ENCODE measurements around the gene JARID2. TPM values are rescaled to one million over a fixed set of nuclear protein-coding genes. Genes with fewer than 3 reads are reported as not detected.

JARID2 gene
- polyA plus RNA-seq, 1 donor from 2014 or later = 25.5 TPM

- Histone ChIP-seq H3K4me2 (ENCODE audit: low read length) (peak overlapping the region; percentile 87), H3K9ac (ENCODE audit: low read length) (peak overlapping the region; percentile 78), H2AFZ (ENCODE audit: low read depth, low read length) (no peak overlapping the region), H3K79me2 (replicated peaks; ENCODE audit: insufficient read depth, low read length) (peaks cover 91% of the 10 kb centered on the region), H4K20me1 (ENCODE audit: insufficient read depth) (no peaks in the 10 kb centered on the region), H3F3A (ENCODE audit: insufficient read depth, low read length, poor library complexity, severe bottlenecking) (peaks cover 4% of the 10 kb centered on the region), H3K27ac (ENCODE audit: low read length) (peak overlapping the region; percentile 93), H3K4me3 (ENCODE audit: low read length) (peak overlapping the region; percentile 63), H3K9me2 (ENCODE audit: insufficient read depth, low read length) (no peaks in the 10 kb centered on the region), H3K9me3 (ENCODE audit: low read length) (no peaks in the 10 kb centered on the region), H3K36me3 (ENCODE audit: insufficient read depth, low read length) (no peaks in the 10 kb centered on the region), H3K27me3 (ENCODE audit: insufficient read depth, low read depth, low read length) (no peaks in the 10 kb centered on the region)
- TF ChIP-seq MXI1 (conservative IDR thresholded peaks at IDR 0.05; ENCODE audit: poor library complexity, severe bottlenecking) = no peak
- TF ChIP-seq RAD21 (conservative IDR thresholded peaks at IDR 0.05) = no peak
- no peak for TF ChIP-seq REST (IDR thresholded peaks at IDR 0.05; ENCODE audit: borderline replicate concordance)
- no peak for TF ChIP-seq TAF1 (IDR thresholded peaks at IDR 0.05; ENCODE audit: low read depth)
- no peak for TF ChIP-seq SMC3 (conservative IDR thresholded peaks at IDR 0.05; ENCODE audit: poor library complexity)
Observed at GRCh38 chr6:15401769-15402250, 155.9 kb downstream of the JARID2 start.

GRCh38 chr6:15402406-15403045, 156.7 kb downstream of the JARID2 start:
- no peaks in the 10 kb centered on the region for H3K36me3 ChIP-seq (ENCODE audit: insufficient read depth, low read length)
- peaks cover 92% of the 10 kb centered on the region for H3K79me2 ChIP-seq (replicated peaks; ENCODE audit: insufficient read depth, low read length)
- no peak overlapping the region for H3K9ac ChIP-seq (ENCODE audit: low read length)
- no peaks in the 10 kb centered on the region for H3K27me3 ChIP-seq (ENCODE audit: insufficient read depth, low read depth, low read length)
- H3K4me2 ChIP-seq (ENCODE audit: low read length) = peak overlapping the region; percentile 87
- H3K4me3 ChIP-seq (ENCODE audit: low read length) = peak overlapping the region; percentile 63
- peak overlapping the region; percentile 27 for H3K27ac ChIP-seq (ENCODE audit: low read length)
- H3F3A ChIP-seq (ENCODE audit: insufficient read depth, low read length, poor library complexity, severe bottlenecking) = peaks cover 4% of the 10 kb centered on the region
- no peaks in the 10 kb centered on the region for H3K9me2 ChIP-seq (ENCODE audit: insufficient read depth, low read length)
- H4K20me1 ChIP-seq (ENCODE audit: insufficient read depth) = no peaks in the 10 kb centered on the region
- TF ChIP-seq RAD21 (conservative IDR thresholded peaks at IDR 0.05) (no peak), TAF1 (IDR thresholded peaks at IDR 0.05; ENCODE audit: low read depth) (no peak), EP300 (conservative IDR thresholded peaks at IDR 0.05; ENCODE audit: poor library complexity, severe bottlenecking) (no peak), CTCF (IDR thresholded peaks at IDR 0.05; ENCODE audit: poor library complexity, severe bottlenecking) (no peak), POLR2AphosphoS5 (IDR thresholded peaks at IDR 0.05) (no peak), REST (IDR thresholded peaks at IDR 0.05; ENCODE audit: borderline replicate concordance) (no peak), EZH2 (IDR thresholded peaks at IDR 0.05; ENCODE audit: borderline replicate concordance, insufficient read depth, low read length, poor library complexity, severe bottlenecking) (no peak), SMC3 (conservative IDR thresholded peaks at IDR 0.05; ENCODE audit: poor library complexity) (no peak), MXI1 (conservative IDR thresholded peaks at IDR 0.05; ENCODE audit: poor library complexity, severe bottlenecking) (no peak)
- no peaks in the 10 kb centered on the region for H3K9me3 ChIP-seq (ENCODE audit: low read length)
- H2AFZ ChIP-seq (ENCODE audit: low read depth, low read length) = no peak overlapping the region
